Measurements from ENCODE around the gene DPH3.

Gene DPH3

GRCh38 chr3:16253601-16254000 is 11.1 kb downstream of the DPH3 start:
- DNase-seq: no peak

GRCh38 chr3:16252988-16253387 is 11.8 kb downstream of the DPH3 start:
- no peak for DNase-seq

- no peak for DNase-seq
Observed at GRCh38 chr3:16252243-16252978, 12.3 kb downstream of the DPH3 start.

GRCh38 chr3:16251316-16252085 is 13.2 kb downstream of the DPH3 start:
- DNase-seq: no peak

GRCh38 chr3:16249886-16250285 is 14.9 kb downstream of the DPH3 start:
- DNase-seq: no peak

GRCh38 chr3:16249336-16249735 is 15.4 kb downstream of the DPH3 start:
- DNase-seq: no peak

GRCh38 chr3:16248556-16248955 is 16.2 kb downstream of the DPH3 start:
- DNase-seq: no peak

- DNase-seq: peak; percentile 53 to 86
Observed at GRCh38 chr3:16247282-16248061, 17.3 kb downstream of the DPH3 start.

GRCh38 chr3:16245609-16246008 is 19.1 kb downstream of the DPH3 start:
- DNase-seq: no peak

GRCh38 chr3:16243706-16244490 is 20.8 kb downstream of the DPH3 start:
- peak in 1 of 2 experiments; percentile 30 for DNase-seq

GRCh38 chr3:16242177-16242576 is 22.6 kb downstream of the DPH3 start:
- DNase-seq: no peak

- no peak for DNase-seq
Observed at GRCh38 chr3:16241225-16241624, 23.5 kb downstream of the DPH3 start.

- peak in 1 of 2 experiments; percentile 17 for DNase-seq
Observed at GRCh38 chr3:16240229-16241023, 24.3 kb downstream of the DPH3 start.

- DNase-seq: peak in 1 of 2 experiments; percentile 17
Observed at GRCh38 chr3:16239780-16240179, 25.0 kb downstream of the DPH3 start.

GRCh38 chr3:16239086-16239770 is 25.5 kb downstream of the DPH3 start:
- peak; percentile 84 to 95 for DNase-seq

GRCh38 chr3:16236856-16237393 is 27.8 kb downstream of the DPH3 start:
- peak in 1 of 2 experiments; percentile 34 for DNase-seq

GRCh38 chr3:16236030-16236639 is 28.6 kb downstream of the DPH3 start:
- no peak for DNase-seq

GRCh38 chr3:16234281-16234680 is 30.5 kb downstream of the DPH3 start:
- no peak for DNase-seq

- no peak for DNase-seq
Observed at GRCh38 chr3:16233806-16234205, 30.9 kb downstream of the DPH3 start.

GRCh38 chr3:16231983-16232382 is 32.8 kb downstream of the DPH3 start:
- DNase-seq: no peak
